ENCODE measurements around the gene SPRR2A. TPM values are rescaled to one million over a fixed set of nuclear protein-coding genes. Genes with fewer than 3 reads are reported as not detected.

SPRR2A gene
- total RNA-seq, 3 donors from 2014 or later: not detected

DNA sequence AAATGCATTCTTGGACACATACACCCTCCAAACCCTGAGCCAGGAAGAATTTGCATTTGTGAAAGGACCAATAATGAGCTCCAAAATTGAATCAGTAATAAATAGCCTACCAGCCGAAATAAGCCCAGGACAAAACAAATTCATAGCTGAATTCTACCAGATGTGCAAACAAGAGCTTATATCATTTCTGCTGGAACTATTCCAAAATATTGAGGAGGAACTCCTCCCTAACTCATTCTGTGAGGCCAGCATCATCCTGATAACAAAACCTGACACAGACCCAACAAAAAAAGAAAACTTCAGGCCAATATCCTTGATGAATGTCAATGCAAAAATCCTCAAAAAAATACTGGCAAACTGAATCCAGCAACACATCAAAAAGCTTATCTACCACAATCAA is 30.3 kb upstream of the SPRR2A start:
- H3K9me3 ChIP-seq: no peaks in the 10 kb centered on the region
- no peaks in the 10 kb centered on the region for H3K4me1 ChIP-seq (ENCODE audit: low read depth)
- intact Hi-C loops (cut with DNase I, micrococcal nuclease): no loop called here
- no peak overlapping the region for H3K4me3 ChIP-seq
- ATAC-seq: no peak
- no peaks in the 10 kb centered on the region for H3K36me3 ChIP-seq (ENCODE audit: low read depth)
- TF ChIP-seq, protein P1, sequence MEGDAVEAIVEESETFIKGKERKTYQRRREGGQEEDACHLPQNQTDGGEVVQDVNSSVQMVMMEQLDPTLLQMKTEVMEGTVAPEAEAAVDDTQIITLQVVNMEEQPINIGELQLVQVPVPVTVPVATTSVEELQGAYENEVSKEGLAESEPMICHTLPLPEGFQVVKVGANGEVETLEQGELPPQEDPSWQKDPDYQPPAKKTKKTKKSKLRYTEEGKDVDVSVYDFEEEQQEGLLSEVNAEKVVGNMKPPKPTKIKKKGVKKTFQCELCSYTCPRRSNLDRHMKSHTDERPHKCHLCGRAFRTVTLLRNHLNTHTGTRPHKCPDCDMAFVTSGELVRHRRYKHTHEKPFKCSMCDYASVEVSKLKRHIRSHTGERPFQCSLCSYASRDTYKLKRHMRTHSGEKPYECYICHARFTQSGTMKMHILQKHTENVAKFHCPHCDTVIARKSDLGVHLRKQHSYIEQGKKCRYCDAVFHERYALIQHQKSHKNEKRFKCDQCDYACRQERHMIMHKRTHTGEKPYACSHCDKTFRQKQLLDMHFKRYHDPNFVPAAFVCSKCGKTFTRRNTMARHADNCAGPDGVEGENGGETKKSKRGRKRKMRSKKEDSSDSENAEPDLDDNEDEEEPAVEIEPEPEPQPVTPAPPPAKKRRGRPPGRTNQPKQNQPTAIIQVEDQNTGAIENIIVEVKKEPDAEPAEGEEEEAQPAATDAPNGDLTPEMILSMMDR (IDR thresholded peaks at IDR 0.05): no peak
- no peak for DNase-seq

DNA sequence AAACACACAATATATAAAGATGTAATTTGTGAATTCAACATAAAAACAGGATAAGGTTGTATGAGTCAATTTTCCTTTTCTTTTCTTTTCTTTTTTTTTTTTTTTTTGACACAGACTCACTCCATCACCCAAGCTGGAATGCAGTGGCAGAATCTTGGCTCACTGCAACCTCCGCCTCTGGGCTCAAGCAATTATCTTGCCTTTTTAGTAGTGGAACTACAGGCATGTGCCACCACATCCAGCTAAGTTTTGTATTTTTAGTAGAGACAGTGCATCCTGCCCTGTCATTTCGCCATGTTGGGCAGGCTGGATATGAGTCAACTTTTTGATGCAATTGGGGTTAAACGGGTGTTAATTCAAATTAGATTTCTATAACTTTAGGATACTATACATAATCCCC is 24.4 kb upstream of the SPRR2A start:
- intact Hi-C loops (cut with DNase I, micrococcal nuclease): no loop called here
- TF ChIP-seq, protein P1 (IDR thresholded peaks at IDR 0.05): no peak
- H3K9me3 ChIP-seq: no peaks in the 10 kb centered on the region
- H3K4me3 ChIP-seq: no peak overlapping the region
- H3K4me1 ChIP-seq (ENCODE audit: low read depth): no peaks in the 10 kb centered on the region
- H3K36me3 ChIP-seq (ENCODE audit: low read depth): no peaks in the 10 kb centered on the region
- DNase-seq (no peak), ATAC-seq (no peak)

DNA sequence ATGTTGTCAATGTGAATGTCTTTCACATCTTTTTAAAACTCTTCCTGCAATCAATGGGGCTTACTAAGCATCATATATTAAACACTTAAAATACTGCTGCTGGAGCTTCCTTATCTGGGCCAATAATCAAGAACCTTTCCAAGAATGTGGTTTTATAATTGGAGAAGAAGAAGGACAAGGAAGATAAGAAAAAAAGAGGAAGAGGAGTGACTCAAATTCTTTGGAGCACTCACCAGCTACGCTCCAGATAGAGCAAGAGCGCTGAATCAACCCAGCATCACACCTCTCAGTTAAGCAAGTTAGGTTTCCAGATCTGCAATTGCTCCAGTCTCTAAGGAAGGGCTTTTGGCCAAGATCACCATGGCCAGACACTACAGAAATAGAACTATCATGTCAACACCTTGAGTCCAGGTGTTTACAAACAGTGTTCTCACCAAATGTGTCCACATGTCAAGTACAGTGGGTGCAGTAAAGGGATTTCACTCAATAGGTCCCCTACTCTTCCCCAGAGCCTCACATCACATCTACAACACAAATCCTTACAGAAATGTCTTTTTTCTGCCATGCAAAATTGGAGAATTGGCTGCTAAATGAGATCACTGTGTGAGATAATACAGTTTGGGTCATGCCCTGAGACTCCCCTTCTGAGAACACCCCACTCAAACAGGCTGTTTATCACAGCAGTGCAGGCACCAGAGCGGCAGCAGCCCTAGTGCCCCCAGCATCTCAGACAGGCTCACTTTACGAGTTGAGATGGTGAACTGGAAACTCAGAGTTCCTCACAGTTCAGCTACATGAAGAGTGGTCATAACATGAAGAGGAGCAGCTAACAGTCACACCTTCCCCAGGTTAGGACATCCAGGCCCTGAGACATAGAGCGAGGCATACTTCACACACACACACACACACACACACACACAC is 15.8 kb upstream of the SPRR2A start:
- ATAC-seq (no peak), DNase-seq (no peak)
- Histone ChIP-seq H3K36me3 (ENCODE audit: low read depth) (no peaks in the 10 kb centered on the region), H3K4me3 (no peak overlapping the region), H3K4me1 (ENCODE audit: low read depth) (no peaks in the 10 kb centered on the region), H3K9me3 (no peaks in the 10 kb centered on the region)
- TF ChIP-seq, protein P1 (IDR thresholded peaks at IDR 0.05): no peak
- intact Hi-C loops (cut with DNase I, micrococcal nuclease): no loop called here

DNA sequence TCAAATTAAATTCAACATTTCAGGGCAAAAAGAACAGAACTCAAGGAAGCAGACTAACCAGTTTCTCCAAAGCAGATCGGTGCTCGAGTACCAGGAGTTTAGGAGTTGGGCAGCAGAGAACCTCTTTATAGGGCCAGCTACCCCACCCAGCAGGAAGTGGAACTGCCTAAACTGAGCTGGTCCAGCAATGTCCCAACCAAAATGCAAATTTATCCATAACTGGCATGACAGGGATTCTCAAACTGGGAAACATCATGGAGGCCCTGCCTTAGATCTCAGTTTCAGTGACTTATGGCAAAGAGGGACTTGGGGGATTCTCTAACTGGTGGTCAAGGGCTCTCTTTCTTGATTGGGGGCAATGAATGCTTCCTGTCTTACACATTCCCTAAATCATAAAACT is 14.2 kb upstream of the SPRR2A start, which contains the start of gene SPRR2B:
TSS of gene SPRR2B (minus strand) at position 101 of the 400 bp plus-strand sequence. CDS start 772 bp downstream, outside the sequence.
- intact Hi-C loops (cut with DNase I, micrococcal nuclease): no loop called here
- Histone ChIP-seq H3K36me3 (ENCODE audit: low read depth) (no peaks in the 10 kb centered on the region), H3K9me3 (no peaks in the 10 kb centered on the region), H3K4me1 (ENCODE audit: low read depth) (no peaks in the 10 kb centered on the region), H3K4me3 (no peak within 1 kb of the TSS)
- no peak for DNase-seq
- no peak for ATAC-seq
- TF ChIP-seq, protein P1 (IDR thresholded peaks at IDR 0.05): no peak

DNA sequence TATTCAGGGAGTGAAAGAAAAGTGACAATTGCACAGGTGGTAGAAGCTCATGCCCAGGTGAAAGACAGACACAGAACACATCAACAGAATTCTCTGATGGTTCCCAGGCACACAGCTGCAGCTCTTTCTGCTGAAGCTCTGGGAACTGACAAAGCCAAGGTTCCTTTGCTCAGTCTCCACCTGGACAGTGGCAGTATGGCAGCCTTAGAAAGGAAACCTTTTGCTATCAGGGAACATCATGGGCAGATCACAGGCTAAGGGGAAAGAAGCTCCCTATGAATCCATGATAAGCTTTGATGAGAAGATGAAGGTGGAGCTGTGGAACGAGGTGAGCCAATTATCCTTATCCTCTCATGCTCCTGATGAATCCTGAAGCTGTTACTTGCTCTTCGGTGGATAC is 12.9 kb upstream of the SPRR2A start:
- H3K4me3 ChIP-seq: no peak overlapping the region
- no peak for ATAC-seq
- no peaks in the 10 kb centered on the region for H3K9me3 ChIP-seq
- intact Hi-C loops (cut with DNase I, micrococcal nuclease): no loop called here
- no peak for DNase-seq
- no peaks in the 10 kb centered on the region for H3K36me3 ChIP-seq (ENCODE audit: low read depth)
- H3K4me1 ChIP-seq (ENCODE audit: low read depth): no peaks in the 10 kb centered on the region
- TF ChIP-seq, protein P1 (IDR thresholded peaks at IDR 0.05): no peak
